Stimulated activated CD4-positive, alpha-beta T cell treated with anti-CD3 and anti-CD28 coated beads, Interleukin-12 subunit alpha, Interleukin-12 subunit beta, amount 100 ng/mL, for 48 hours (primary cell): Measurements from ENCODE around the gene DHRS7C.
"Not testable (repeated sequence)": the region's sequence is repeated elsewhere in the genome, so short reads cannot be mapped to it uniquely, and the experiment has no call there.

Experiments
- DNase-seq, 3 donors: peaks; one replicate each; pipeline ENCODE4 v3.0.0-alpha.2; 2020; ENCODE audit warnings: low read depth in 2 of 3, low spot score in 1 of 3

Gene DHRS7C

GRCh38 chr17:9810100-9810949 lies 18.9 kb upstream of the DHRS7C start:
- no peak for DNase-seq

GRCh38 chr17:9809409-9809808 lies 18.0 kb upstream of the DHRS7C start:
- DNase-seq = no peak

- DNase-seq = no peak
Observed at GRCh38 chr17:9806699-9807098, 15.3 kb upstream of the DHRS7C start.

DNA sequence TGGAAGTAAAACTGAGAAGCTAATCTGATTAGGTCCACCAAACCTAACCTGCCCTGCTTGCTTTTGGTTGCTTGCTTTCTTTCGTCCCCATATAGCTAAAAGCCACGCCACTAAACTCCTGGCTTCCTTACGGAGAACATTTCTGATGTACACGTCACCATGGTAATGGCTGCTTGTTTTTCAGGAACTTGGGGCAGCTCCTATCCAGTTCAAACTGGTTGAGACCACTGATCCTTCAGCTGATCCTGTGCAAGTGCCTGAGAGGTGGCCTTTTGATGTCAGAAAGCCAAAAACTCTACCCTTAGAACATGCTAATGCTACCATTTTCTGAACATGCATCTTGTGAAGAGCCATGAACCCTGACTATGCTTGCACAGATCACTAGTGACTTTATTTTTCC lies 14.4 kb upstream of the DHRS7C start:
- no peak for DNase-seq

- DNase-seq = no peak
Observed at GRCh38 chr17:9802697-9803096, 11.3 kb upstream of the DHRS7C start.

- DNase-seq = no peak
Observed at GRCh38 chr17:9802294-9802693, 10.9 kb upstream of the DHRS7C start.

DNA sequence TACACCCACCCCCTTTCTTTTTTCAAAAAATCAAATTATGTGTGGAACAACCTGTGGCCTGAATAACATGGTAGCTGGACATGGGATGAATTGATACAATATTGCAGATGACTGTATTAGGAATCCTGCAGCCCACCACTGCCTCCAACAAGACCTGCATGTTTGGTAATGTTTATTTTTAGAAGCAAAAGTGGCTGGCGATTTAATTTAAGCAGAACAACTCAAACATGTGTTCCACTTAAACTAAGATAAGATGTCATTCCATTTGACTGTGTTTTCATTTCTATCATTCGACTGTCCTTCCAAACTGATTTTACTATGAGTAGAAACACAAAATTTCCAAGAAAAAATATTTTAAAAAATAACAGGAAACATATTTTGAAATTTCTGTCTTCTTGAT lies 10.1 kb upstream of the DHRS7C start:
- no peak for DNase-seq

GRCh38 chr17:9798724-9799123 lies 7.3 kb upstream of the DHRS7C start:
- no peak for DNase-seq

DNA sequence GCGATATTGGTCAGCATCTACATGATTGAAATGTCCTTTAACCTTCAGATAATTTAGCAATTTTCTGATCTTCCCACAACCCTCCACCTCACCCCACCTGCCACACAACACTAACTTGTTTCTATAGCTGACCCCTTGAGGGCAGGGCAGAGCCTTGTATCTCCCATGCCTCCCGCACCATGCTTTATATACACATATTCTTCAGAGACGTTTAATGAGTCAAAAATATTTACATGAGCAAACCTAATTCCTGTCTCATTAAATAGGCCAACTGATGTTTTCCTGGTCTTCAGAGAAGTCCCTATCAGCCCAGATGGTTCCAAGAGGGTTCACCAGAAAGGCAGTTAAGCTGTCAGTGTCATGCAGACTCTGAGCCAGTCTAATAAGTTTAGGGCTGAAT lies 6.6 kb upstream of the DHRS7C start:
- no peak for DNase-seq

DNA sequence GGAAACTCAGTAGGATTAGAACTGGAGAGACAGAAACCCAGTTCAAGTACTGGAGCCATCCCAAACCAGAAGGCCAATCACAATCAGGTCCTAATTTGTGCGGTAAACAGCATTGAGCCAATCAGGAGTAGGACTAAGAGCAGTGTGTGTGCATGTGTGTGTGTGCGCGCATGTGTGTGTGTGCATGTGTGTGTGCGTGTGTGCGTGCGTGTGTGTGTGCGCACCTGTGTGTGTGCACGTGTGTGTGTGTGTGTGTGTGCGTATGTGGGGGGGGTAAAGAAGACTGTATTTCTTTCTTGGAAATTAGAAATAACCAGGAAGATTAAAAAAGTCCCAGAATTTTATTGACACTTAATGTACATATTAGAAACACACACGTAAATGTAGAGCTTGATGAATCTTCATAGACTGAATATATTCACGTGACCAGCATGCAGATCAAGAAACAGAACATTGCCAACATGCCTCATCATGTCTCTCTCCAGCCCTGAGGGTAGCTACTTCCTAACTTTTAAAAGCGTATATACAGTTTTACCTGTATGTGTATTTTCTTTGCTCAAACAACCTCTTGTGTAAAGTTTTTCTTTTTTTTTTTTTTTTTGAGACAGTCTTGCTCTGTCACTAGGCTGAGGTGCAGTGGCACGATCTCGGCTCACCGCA lies 919 bp upstream of the DHRS7C start:
- no peak for DNase-seq

DNA sequence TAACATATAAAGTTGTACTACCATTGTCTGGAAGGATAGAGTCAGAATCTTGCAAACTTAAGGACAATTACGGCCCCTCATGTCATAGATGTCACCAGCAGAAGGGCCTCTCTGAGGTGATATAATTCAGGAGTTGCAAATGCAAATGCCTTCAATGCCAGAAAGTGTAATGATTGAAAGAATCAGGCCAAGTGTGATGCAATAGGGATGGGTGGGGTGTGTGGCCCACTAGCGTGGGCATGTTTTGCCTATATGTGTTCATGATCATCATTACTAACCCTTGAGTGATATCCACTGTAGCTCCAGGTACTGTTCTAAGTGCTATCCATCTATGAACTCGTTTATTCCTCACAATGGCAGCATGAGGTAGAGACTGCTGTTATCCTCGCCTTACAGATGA lies 1.1 kb downstream of the DHRS7C start:
- DNase-seq = no peak

GRCh38 chr17:9788601-9789000 lies 2.8 kb downstream of the DHRS7C start:
- no peak for DNase-seq

GRCh38 chr17:9784544-9784943 lies 6.8 kb downstream of the DHRS7C start:
- no peak for DNase-seq

GRCh38 chr17:9783465-9783864 lies 7.9 kb downstream of the DHRS7C start:
- not testable (repeated sequence) for DNase-seq

DNA sequence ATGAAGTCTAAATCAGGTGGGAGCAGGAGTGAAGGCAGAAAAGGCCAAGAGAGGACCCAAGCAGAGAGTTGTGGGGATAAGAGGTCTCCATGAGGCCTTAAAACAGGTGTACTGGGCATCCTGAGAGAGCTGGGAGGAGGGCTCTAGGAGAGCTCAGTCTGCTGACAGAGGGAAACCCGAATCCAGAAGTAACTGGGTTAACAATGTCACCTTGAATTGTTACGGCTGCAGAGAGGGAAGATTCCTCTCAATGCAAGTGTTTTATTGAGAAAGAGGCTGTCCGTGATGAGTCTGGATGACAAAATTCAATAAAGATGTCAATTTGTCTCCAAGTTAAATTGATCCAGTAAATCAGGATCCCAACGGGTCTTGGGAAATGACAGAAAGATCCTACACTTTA lies 8.3 kb downstream of the DHRS7C start:
- no peak for DNase-seq

DNA sequence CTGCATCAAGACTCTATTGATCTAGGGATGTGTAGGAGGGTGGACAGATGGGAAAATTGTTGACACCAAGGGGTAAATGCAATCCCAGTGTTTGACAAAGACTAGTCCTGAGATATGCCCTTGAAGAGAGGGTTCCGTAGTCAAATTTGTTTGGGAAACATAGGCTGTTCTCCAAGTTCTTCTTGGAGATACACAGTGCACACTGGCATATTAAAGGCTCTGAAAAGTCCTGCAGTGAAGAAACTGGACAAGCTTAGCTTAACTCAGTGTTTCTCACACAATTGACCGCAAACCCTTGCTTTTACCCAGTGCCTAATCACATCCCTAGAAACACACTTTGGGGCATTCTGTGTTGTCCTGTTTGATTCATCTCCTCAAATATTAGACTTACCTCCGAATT lies 10.8 kb downstream of the DHRS7C start:
- DNase-seq = no peak

DNA sequence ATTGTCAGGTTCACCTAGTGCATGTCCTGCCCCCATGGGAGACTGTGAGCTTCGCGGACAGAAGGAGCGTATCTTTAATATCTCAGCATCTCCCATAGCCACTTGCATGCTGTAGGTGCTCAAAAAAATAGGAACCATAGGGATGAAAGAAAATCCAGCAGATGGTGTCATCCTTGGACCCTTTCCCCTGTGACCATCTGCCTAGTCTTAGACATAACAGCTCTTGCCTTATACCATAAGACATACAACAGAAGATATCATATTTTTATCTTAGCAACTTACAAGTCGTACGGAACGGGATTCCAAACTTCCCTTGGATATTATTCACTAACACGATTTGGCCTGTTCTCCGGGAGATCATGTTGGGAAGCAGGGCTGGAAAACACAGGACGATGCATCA lies 14.5 kb downstream of the DHRS7C start:
- DNase-seq = no peak

DNA sequence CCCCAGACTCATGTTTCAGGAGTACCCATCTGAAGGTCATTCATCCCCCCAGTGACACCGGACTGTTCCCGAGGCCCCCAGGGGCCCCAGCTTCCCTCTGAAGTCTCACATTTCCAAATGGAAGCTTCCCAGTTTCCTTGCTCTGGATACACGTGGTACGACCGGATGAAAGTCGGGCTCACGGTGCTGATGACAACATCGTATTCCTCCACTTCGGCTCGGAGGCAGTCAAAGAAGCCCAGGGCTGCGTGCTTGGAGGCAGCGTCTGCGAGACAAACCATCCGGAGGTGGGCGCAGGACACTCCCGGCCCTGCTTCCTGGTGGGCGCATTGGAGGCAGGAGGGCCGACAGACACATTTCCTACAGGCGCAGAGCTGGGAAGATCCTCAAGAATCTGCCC lies 18.7 kb downstream of the DHRS7C start:
- DNase-seq = no peak

DNA sequence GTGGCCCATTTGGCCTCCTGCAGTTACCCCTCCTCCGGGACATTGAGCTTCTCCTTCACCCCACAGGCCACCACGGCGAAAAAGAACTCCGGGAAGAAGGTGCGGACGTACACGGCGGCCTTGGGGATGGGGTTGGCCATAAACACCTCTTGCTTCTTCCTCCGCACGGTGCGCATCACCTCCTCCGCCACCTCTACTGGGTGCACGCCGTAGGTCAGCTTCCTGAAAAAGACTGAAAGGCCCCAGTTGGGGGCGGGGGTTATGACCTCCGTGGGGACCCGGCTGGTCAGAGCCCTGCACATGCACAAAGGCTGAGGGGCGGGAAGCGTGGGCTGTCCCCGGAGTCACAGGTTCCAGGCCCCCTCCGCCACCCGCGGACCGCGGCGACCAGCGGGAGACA lies 19.9 kb downstream of the DHRS7C start:
- no peak for DNase-seq

DNA sequence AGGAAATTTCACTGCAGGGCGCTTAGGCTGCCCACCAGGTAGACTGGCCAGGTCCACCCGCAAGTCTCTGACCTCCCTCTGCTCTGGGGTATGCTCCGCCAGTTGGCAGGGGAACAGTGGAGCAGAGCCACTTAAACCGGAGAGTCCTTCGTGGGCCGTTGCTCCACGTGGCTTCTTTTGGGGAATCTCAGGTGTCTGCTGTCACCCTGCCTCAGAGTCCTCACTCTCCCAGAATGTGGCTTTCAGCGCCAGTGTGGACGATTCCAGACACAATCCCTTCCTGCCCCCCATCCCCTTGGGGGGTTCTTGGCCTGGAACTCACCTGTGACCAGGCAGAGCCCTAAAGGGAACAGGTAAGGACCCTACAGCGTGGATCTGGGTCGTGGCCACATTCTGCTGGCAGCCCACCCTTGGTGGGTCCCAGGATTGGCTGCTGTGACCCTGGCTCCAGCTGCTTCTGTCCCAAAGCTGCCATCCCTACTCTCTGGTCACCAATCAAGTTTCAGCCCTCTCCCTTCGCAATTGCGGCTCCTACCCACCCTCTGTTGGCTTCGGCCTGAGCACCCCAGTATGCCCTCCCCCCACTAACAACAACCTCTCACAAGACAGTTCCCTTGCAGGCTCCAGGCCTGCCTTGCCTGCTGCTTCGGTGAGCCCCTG lies 22.2 kb downstream of the DHRS7C start:
- DNase-seq = no peak

DNA sequence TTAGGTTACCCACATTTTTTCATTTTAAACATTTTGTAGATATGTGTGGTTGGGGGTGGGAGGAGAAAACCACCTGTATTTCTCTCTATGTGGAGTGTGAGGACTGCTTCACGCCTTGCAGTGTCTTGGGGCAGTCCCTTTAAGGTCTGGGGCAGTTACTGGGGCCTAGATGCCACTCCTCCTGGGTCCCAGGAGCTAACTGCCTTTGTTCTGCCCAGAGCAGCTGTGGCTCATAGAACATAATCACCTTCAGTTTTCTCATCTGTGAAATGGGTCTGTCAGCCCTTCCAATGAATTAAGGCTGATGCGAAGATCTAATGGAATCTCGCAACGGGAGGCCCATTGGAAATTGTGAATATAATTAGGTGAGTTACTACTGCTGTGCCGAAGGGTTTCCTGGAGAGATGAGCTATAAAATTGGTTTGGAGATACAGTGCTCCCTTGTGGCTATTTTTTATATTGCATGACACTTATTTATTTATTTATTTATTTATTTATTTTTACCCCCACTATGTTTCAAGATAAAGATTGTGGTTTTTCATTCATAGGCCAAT lies 22.9 kb downstream of the DHRS7C start:
- DNase-seq = no peak

DNA sequence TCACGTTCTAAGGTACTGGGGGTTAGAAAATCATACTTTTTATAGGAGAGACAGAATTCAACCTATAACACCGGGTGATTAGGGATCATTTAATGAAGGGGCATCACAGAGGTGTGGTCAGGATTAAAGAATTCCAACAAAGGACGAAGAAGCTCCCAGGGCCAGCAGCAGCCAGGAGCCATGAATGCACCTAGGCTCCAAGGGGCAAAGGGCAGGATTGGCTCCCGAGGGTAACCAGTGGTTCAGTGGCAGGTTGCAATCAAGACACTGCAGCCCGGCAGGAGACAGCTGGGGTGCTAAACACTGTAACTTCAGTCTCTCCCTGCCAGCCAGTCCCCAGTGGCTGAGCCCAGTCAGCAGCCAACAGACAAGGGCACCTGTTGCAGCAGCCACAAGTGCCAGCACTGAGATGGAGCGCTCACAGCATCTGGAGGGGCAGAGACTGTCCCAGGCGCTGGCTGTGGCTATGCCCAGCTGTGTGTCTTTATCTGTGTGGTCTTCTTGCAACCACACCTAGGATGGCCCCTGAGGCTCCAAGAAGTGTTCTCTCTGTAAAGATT lies 23.9 kb downstream of the DHRS7C start:
- DNase-seq = no peak
